ENCODE measurements around the gene RNF183.

GRCh38 chr9:113269355-113269754 is 33.8 kb downstream of the RNF183 start:
- TF ChIP-seq, protein P1, sequence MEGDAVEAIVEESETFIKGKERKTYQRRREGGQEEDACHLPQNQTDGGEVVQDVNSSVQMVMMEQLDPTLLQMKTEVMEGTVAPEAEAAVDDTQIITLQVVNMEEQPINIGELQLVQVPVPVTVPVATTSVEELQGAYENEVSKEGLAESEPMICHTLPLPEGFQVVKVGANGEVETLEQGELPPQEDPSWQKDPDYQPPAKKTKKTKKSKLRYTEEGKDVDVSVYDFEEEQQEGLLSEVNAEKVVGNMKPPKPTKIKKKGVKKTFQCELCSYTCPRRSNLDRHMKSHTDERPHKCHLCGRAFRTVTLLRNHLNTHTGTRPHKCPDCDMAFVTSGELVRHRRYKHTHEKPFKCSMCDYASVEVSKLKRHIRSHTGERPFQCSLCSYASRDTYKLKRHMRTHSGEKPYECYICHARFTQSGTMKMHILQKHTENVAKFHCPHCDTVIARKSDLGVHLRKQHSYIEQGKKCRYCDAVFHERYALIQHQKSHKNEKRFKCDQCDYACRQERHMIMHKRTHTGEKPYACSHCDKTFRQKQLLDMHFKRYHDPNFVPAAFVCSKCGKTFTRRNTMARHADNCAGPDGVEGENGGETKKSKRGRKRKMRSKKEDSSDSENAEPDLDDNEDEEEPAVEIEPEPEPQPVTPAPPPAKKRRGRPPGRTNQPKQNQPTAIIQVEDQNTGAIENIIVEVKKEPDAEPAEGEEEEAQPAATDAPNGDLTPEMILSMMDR (tag by site-specific recombination; IDR thresholded peaks at IDR 0.05), result no peak
- no peak for TF ChIP-seq HOXD13 (CRISPR knock-in tag; IDR thresholded peaks at IDR 0.05; ENCODE audit: borderline replicate concordance)
- TF ChIP-seq GLIS1 (tag by site-specific recombination; IDR thresholded peaks at IDR 0.05), result no peak

Data from HEK293 (cell line).